Pons (tissue), 1 donor: Measurements from ENCODE around the gene LRP11.
"Not testable (repeated sequence)": the region's sequence is repeated elsewhere in the genome, so short reads cannot be mapped to it uniquely, and the experiment has no call there.

Source experiments
- DNase-seq: peaks from one replicate; pipeline ENCODE4 v3.0.0-alpha.2; 2016; ENCODE audit warnings: low spot score

LRP11 gene

GRCh38 chr6:149863698-149864577, at the start of gene LRP11:
LRP11 (minus strand) TSS chr6:149864359; CDS start chr6:149864020, 339 bp downstream.
- peak; percentile 82 for DNase-seq

GRCh38 chr6:149913540-149914240, 49.5 kb upstream of the LRP11 start:
- DNase-seq = no peak

- DNase-seq = no peak
These were observed 48.9 kb upstream of the LRP11 start for GRCh38 chr6:149913085-149913484.

- DNase-seq = not testable (repeated sequence)
These were observed 48.5 kb upstream of the LRP11 start for GRCh38 chr6:149912680-149913079.

- DNase-seq = no peak
These were observed 46.6 kb upstream of the LRP11 start for GRCh38 chr6:149910721-149911151.

- DNase-seq = no peak
These were observed 45.7 kb upstream of the LRP11 start for GRCh38 chr6:149909701-149910470.

GRCh38 chr6:149908480-149908879, 44.3 kb upstream of the LRP11 start:
- DNase-seq = not testable (repeated sequence)

- no peak for DNase-seq
These were observed 43.2 kb upstream of the LRP11 start for GRCh38 chr6:149907317-149907716.

- no peak for DNase-seq
These were observed 42.2 kb upstream of the LRP11 start for GRCh38 chr6:149906405-149906804.

- no peak for DNase-seq
These were observed 41.8 kb upstream of the LRP11 start for GRCh38 chr6:149905911-149906371.

- DNase-seq = no peak
These were observed 41.3 kb upstream of the LRP11 start for GRCh38 chr6:149905371-149905910.

- no peak for DNase-seq
These were observed 40.7 kb upstream of the LRP11 start for GRCh38 chr6:149904661-149905370.

GRCh38 chr6:149903938-149904611, 39.9 kb upstream of the LRP11 start:
- no peak for DNase-seq

GRCh38 chr6:149901444-149902140, 37.4 kb upstream of the LRP11 start:
- DNase-seq = no peak

- no peak for DNase-seq
These were observed 36.7 kb upstream of the LRP11 start for GRCh38 chr6:149900620-149901443.

- DNase-seq = no peak
These were observed 35.9 kb upstream of the LRP11 start for GRCh38 chr6:149899926-149900619.

- no peak for DNase-seq
These were observed 35.3 kb upstream of the LRP11 start for GRCh38 chr6:149899486-149899885.

- no peak for DNase-seq
These were observed 34.8 kb upstream of the LRP11 start for GRCh38 chr6:149898966-149899365.
